ENCODE measurements around the gene P4HB. TPM values are rescaled to one million over a fixed set of nuclear protein-coding genes. Genes with fewer than 3 reads are reported as not detected.

P4HB gene
- total RNA-seq, 1 donor from 2014 or later = 1,272 TPM

DNA sequence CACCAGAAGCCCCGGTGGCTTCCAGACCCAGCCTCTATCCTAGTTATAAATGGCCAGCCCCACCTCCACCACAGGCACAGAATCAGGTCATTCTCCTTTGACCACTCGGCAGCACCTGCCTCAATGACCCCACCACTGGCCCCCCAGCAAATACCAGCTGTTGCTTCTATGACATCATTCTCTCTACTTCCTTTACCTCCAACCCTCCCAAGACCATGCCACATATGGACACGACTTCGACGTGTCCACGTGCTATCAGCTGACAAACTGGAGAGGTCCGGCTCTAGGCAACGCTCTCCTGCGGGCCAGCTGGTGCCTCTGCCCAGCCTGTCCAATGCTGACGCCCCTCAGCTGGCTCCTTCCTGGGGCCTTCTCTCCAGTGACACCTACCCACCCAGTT is 25.1 kb upstream of the P4HB start:
- H3K4me3 ChIP-seq (ENCODE audit: low read depth, low read length) = no peak overlapping the region
- TF ChIP-seq, protein P1, sequence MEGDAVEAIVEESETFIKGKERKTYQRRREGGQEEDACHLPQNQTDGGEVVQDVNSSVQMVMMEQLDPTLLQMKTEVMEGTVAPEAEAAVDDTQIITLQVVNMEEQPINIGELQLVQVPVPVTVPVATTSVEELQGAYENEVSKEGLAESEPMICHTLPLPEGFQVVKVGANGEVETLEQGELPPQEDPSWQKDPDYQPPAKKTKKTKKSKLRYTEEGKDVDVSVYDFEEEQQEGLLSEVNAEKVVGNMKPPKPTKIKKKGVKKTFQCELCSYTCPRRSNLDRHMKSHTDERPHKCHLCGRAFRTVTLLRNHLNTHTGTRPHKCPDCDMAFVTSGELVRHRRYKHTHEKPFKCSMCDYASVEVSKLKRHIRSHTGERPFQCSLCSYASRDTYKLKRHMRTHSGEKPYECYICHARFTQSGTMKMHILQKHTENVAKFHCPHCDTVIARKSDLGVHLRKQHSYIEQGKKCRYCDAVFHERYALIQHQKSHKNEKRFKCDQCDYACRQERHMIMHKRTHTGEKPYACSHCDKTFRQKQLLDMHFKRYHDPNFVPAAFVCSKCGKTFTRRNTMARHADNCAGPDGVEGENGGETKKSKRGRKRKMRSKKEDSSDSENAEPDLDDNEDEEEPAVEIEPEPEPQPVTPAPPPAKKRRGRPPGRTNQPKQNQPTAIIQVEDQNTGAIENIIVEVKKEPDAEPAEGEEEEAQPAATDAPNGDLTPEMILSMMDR (conservative IDR thresholded peaks at IDR 0.05; ENCODE audit: low read depth, low read length) = no peak
- no peak for DNase-seq (ENCODE audit: low read depth)

DNA sequence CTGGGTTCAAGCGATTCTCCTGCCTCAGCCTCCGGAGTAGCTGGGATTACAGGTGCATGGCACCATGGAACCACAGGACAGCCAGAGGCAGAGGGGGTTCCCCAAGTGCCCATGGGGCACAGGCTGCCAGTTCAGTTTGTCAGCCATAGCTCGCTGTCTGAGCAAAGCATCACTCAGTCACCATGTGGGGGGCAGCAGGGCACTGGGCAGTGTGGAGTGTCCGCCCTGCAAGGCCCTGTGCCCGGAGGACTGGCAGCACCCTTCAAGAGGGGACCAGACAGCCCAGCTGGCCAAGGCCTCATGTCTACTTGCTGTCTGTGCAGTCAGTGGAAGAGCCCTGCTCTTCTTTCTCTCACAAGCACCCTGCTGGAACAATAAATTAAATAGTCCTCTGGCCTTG is 24.6 kb upstream of the P4HB start:
- no peak overlapping the region for H3K4me3 ChIP-seq (ENCODE audit: low read depth, low read length)
- TF ChIP-seq, protein P1 (conservative IDR thresholded peaks at IDR 0.05; ENCODE audit: low read depth, low read length) = no peak
- DNase-seq (ENCODE audit: low read depth) = no peak

DNA sequence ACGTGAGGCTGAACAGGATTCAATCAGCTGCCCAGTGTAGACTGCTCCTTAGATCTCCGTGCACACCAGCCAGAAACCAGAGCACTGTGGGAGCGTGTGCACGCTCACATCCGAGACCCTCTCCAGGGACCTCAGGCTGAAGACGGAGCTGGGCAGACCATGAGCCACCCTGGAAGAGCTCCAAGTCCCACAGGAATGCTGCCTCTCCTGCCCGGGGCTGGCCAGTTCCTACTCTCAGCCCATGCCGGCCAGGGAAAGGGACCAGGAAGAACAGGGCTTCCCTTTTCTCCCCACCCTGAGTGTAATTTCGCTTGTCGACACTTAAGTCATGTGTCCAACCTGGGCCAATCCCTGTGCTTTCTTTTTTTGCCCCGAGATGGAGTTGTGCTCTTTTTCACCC is 24.2 kb upstream of the P4HB start:
- TF ChIP-seq, protein P1 (conservative IDR thresholded peaks at IDR 0.05; ENCODE audit: low read depth, low read length) = no peak
- no peak for DNase-seq (ENCODE audit: low read depth)
- H3K4me3 ChIP-seq (ENCODE audit: low read depth, low read length) = no peak overlapping the region

DNA sequence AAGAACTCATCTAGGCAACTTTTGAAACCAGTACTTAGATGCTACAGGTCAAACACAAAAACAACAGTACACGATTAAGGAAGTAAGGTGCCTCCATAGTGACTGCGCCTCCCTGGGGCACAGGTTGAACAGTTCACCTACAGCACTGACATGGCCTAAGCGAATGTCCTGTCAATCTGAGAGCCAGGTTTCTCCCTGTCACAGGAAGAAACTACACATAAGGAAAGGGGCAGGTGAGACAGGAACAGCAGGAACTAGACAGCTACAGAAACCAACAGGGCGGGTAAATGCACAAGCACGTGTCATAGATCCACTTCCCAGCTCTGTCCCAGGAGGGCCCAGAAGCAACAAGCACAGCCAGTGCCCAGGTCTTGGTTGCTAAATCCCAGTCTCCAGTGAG is 18.8 kb upstream of the P4HB start:
- no peak for DNase-seq (ENCODE audit: low read depth)
- H3K4me3 ChIP-seq (ENCODE audit: low read depth, low read length) = no peak overlapping the region
- TF ChIP-seq, protein P1 (conservative IDR thresholded peaks at IDR 0.05; ENCODE audit: low read depth, low read length) = no peak

DNA sequence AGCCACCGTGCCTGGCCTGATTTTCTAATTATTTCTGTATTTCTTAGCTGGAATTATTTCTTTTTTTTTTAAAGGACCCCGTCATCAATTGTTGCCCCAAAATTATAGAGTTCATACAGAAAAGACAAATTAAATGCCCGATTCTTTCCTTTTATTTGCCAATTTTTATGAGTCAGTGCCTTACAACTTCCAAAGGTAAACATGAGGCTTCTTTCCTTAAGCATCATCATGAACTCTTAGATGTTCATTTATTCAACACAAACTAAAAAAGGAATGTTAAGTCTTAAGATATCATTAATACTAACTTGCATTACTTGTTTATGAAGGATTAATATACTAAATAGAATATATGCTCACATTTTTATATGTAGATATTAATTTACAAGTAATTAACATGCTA is 18.0 kb upstream of the P4HB start:
- TF ChIP-seq, protein P1 (conservative IDR thresholded peaks at IDR 0.05; ENCODE audit: low read depth, low read length) = no peak
- DNase-seq (ENCODE audit: low read depth) = no peak
- H3K4me3 ChIP-seq (ENCODE audit: low read depth, low read length) = no peak overlapping the region

DNA sequence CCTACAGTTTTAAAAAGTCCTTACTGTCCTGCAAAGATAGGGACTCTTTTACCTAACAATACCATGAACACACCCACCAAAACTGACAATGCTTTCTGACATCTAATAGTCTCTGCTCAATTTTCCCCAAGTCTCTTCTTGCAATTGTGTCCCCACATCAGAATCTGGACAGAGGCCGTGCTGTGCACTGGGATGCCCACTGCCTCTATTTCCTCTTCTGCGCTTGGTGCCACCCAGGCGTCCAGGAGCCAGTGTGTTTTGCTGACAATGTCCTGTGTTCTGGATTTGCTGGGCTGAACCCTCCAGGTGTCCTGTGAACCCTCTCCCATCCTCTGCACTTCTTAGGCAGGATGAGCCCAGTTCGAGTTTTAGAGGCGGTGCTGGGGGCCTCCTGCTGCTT is 17.2 kb upstream of the P4HB start:
- no peak for DNase-seq (ENCODE audit: low read depth)
- TF ChIP-seq, protein P1 (conservative IDR thresholded peaks at IDR 0.05; ENCODE audit: low read depth, low read length) = no peak
- no peak overlapping the region for H3K4me3 ChIP-seq (ENCODE audit: low read depth, low read length)

DNA sequence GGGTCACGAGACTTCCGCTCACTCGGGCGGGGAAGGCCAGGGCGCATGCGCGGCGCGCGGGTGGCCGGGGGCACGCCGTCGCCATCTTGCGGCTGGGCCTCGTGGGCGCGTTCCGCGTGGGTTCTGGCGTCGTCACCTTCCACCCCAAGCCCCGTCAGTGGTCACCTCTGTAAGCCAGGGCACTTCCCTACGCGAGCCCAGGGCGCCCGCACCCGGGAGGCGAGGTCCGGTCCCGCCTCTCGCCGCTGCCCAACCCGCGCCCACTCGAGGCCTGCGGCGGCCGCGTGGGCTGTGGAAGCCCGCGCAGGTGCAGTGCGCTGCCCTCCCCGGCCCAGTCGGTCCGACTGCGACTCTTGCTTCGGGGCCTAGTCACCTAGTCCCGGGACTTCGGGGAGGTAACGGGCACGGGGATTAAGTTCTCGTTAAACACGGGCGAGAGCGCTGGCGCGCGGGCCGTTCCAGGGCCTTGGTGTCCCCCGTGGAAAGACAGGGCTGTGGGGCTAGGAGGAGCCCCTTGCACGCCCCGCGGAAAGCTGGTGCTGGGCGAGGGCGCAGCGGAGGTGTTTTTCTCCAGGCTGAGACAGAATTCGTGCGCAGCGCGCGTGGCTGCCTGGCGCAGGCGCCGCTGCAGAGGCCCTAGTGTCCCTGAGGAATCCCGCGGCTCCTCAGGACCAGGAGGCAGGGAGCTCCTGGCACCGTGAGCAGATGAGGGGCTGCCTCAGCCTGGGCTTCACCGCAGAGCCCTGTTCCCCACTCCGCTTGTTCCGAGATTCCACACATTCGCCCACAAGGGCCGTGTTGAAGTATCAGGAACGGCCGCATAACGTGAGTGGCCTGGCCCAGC is 11.3 kb upstream of the P4HB start:
- peak overlapping the region; percentile 85 for H3K4me3 ChIP-seq (ENCODE audit: low read depth, low read length)
- DNase-seq (ENCODE audit: low read depth) = no peak
- TF ChIP-seq, protein P1 (conservative IDR thresholded peaks at IDR 0.05; ENCODE audit: low read depth, low read length) = peak; percentile 20

Data from epithelial cell of proximal tubule (primary cell).